Measurements from ENCODE around the gene TCEA2. TPM values are rescaled to one million over a fixed set of nuclear protein-coding genes. Genes with fewer than 3 reads are reported as not detected.
"Not testable (repeated sequence)": the region's sequence is repeated elsewhere in the genome, so short reads cannot be mapped to it uniquely, and the experiment has no call there.

Gene TCEA2
- total RNA-seq, 1 donor from 2014 or later, result 36.7 TPM

DNA sequence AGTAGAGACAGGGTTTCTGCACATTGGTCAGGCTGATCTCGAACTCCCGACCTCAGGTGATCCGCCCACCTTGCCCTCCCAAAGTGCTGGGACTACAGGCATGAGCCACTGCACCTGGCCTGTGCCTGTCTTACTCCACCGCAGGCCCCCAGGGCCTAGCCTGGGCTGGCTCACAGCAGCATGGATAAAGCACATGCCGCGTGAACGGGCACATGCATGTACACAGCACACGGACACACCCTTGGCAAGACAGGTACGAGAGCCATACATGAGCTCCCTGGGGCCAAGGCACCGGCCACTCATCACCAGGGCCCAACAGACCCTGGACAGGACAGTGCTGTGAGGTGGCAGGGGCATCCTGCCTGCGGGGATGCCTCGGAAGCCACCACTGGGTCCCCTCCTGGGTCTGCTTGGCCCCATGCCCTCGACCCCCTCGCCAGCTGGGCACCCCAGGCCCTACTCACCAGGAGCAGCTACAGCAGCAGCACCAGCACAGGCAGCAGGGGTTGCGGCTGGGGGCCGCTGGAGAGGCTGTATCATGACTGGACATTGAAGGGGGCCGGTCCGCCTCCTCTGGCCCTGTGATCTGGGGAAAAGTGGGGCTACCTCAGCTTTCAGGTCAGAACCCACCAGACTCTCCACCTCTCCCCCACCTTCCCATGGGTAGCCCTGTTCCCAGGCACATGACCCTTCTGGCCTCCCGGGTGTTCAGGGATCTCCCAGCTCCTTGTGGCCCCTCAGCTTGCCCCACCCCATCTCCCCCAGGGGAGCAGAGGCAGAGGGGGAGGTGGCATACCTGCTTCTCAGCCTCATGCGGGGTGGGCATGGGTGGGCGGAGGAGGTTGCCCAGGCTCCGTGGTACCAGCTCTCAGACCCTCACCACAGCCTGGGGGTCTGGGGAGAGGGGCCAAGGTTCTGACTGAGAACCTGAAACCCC, 13.3 kb downstream of the TCEA2 start:
- FAIRE-seq (no peak), DNase-seq (ENCODE audit: low spot score in 2 of 2) (no peak)

GRCh38 chr20:64077094-64077493, 14.1 kb downstream of the TCEA2 start:
- DNase-seq (ENCODE audit: low spot score in 2 of 2) (no peak), FAIRE-seq (no peak)

- DNase-seq (ENCODE audit: low spot score in 2 of 2), result no peak
- FAIRE-seq, result no peak
Measured at GRCh38 chr20:64077541-64077875, 14.5 kb downstream of the TCEA2 start.

DNA sequence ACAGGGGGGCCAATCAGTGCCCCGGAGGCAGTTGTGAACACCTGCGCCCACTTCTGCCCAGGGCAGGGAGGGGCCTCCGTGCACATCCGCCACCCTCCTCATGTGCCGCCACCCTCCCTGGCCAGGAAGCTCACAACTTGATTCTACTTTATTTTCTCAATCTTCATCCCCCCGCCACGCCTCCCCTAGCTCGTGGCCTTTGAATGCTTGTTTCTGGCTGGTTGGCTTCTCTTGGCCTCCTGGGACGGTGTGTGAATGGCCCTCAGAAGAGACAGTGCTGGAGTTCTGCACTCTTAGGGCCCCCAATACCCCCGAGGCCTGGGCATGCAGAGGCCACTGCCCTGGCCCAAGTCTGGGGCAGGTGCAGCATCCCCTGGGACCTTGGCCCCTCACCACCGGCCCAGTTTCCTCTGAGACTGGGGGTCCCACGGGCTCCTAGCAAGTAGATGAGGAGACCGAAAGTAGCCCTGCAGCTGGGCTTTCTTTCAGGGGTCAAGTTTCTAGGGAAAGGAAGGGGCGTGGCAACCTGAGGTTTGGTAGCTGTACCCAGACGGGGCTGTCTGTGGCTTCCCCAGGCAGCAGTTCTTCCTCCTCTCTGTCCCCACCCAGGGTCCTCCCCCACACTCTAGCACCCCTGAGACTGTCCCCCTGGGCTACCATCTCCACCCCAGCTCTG, 15.0 kb downstream of the TCEA2 start:
- no peak for DNase-seq (ENCODE audit: low spot score in 2 of 2)
- FAIRE-seq, result no peak

GRCh38 chr20:64078934-64079272, 15.9 kb downstream of the TCEA2 start:
- DNase-seq (ENCODE audit: low spot score in 2 of 2), result no peak
- no peak for FAIRE-seq

GRCh38 chr20:64079273-64080012, 16.4 kb downstream of the TCEA2 start, which contains the start of gene RGS19:
Gene RGS19 (minus strand): TSS chr20:64079518. CDS start chr20:64076886, 2,632 bp downstream.
- FAIRE-seq, result no peak
- DNase-seq (ENCODE audit: low spot score in 2 of 2), result peak; percentile 85 to 86

GRCh38 chr20:64080013-64080812, 17.2 kb downstream of the TCEA2 start, which contains the start of gene OPRL1:
Gene OPRL1 (plus strand): TSS chr20:64080082. CDS start chr20:64092721, 12,639 bp downstream.
- FAIRE-seq, result no peak
- no peak for DNase-seq (ENCODE audit: low spot score in 2 of 2)

GRCh38 chr20:64080813-64081623, 18.0 kb downstream of the TCEA2 start:
- DNase-seq (ENCODE audit: low spot score in 2 of 2) (no peak), FAIRE-seq (no peak)

GRCh38 chr20:64081624-64081964, 18.6 kb downstream of the TCEA2 start:
- no peak for DNase-seq (ENCODE audit: low spot score in 2 of 2)
- FAIRE-seq, result no peak

DNA sequence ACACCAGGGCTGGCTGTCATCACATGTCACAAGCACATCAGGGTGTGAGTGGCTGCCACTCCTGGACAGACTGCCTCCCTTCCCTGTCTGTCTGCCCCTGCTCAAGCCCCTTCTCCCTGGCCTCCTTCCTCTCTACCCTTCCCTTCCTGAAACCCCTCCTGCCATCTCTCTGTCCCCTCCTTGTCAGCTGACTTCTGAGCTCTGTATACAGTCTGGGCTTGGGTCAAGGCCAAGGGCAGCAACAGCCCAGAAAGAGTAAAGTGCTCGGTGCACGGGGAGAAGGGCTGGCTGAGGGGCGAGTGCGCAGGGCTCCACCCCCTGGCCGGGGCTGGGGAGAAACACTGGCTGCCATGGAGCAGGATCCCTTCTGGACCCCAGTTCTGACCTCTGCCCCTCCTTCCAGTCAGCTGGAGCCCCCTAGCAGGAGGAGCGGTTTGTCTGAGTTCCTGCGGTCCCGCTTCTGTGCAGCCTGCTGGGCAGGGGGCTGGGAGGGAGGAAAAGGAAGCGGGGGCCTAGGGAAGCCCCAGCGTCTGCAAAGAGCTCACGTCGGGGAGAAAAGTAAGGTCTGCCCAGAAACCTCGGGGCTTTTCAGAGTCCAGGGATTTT, 19.2 kb downstream of the TCEA2 start:
- no peak for FAIRE-seq
- no peak for DNase-seq (ENCODE audit: low spot score in 2 of 2)

GRCh38 chr20:64082820-64083377, 19.9 kb downstream of the TCEA2 start:
- no peak for DNase-seq (ENCODE audit: low spot score in 2 of 2)
- no peak for FAIRE-seq

DNA sequence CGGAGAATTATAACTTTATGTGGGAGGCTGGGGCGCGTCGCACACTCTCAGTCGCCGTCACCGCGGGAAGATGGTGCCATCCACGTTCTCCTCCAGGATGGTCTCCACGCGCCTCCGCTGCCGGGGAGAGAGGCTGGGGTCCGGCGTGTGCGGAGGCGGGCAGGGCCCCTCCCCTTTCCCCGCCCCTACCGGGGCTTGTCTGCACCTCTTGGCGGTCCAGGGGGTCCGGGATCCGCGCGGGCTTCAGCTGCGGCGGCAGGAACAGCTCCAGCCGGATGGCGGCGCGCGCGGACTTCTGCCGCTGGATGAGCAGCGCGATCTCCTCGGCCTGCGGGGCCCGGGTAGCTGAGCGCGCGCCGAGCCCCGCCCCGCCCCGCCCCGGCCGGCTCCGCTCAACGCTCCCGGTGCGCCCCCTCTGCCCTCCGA, 20.4 kb downstream of the TCEA2 start:
- DNase-seq (ENCODE audit: low spot score in 2 of 2) (peak; percentile 80 to 84), FAIRE-seq (no peak)

DNA sequence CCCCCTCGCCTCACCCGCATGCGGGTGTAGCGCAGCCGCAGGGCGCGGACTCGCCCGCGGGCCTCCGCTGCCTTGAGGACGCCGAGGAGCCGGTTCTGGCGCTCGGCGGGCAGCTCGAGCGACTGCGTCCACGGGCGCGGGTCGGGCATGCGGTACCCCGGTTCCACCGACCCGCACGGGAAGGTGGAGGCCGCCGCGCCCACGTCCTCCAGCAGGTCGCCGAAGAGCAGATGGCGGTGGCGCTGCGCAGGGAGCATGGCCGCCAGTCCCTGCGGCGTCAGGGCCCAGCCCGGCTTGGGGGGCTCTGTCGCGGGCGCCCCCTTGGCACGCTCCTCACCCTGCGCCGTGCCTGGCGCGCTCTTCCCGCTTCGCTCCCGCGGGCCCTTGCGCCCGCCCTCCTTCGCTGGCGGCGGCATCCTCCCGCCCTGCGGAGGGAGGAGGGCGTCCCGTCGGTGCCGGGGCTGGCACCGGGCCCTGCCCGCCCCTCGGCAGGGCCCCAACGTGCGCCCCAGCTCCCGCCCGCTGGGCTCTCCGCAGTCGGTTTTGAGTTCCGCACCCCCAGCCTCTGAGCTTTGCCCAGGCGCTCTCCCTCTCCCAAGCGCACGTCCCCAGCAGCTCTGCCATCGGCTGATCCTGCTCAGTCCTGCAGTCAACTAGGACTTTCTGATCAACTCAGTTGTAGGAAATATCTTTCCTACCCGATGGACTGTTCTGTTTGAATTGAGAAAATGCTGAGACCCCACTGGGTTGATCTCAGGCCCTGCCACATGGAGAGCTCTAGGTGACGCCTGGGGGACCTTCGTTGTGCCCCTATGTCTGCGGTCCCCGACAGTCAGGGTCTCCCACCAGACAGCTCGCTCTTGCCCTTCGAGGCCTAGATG, 21.0 kb downstream of the TCEA2 start, which contains the start of gene LKAAEAR1:
Gene LKAAEAR1, minus strand, starts transcription at position 595 of the 881 bp plus-strand sequence. Its CDS starts 179 bp downstream, at position 416.
- FAIRE-seq (no peak), DNase-seq (ENCODE audit: low spot score in 2 of 2) (peak in 1 of 2 donors; percentile 52)

- DNase-seq (ENCODE audit: low spot score in 2 of 2) (no peak), FAIRE-seq (no peak)
Measured at GRCh38 chr20:64084685-64085152, 21.7 kb downstream of the TCEA2 start.

DNA sequence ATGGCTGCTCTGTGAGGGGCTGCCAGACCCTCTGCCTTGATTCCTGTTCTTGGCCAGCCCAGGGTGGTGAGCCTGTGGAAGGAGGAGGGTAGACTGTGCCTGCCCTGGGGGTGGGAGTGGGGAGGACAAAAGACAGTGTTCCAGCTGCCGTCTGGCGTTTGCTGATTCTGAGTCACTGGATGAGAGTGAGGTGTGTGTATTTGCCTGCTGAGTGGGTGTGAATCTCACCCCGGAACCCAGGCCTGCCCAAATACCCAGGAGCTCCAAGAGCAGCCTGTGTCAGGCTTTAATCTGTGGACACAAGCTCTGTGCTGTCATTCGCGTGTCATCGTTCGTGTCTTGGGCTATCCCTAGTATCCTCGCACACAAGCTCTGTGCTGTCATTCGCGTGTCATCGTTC, 23.8 kb downstream of the TCEA2 start:
- FAIRE-seq, result no peak
- no peak for DNase-seq (ENCODE audit: low spot score in 2 of 2)

- DNase-seq (ENCODE audit: low spot score in 2 of 2); FAIRE-seq: not testable (repeated sequence)
Measured at GRCh38 chr20:64087226-64087825, 24.3 kb downstream of the TCEA2 start.

DNA sequence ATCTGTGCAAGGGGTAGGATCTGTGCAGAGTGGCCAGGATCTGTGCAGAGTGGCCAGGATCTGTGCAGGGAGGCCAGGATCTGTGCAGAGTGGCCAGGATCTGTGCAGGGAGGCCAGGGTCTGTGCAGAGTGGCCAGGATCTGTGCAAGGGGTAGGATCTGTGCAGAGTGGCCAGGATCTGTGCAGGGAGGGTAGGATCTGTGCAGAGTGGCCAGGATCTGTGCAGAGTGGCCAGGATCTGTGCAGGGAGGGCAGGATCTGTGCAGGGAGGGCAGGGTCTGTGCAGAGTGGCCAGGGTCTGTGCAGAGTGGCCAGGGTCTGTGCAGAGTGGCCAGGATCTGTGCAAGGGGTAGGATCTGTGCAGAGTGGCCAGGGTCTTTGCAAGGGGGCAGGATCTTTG, 25.6 kb downstream of the TCEA2 start:
- not testable (repeated sequence) for FAIRE-seq; DNase-seq (ENCODE audit: low spot score in 2 of 2)

Measured in frontal cortex (tissue), 4 donors.